Measurements from ENCODE around the gene ZNF83. TPM values are rescaled to one million over a fixed set of nuclear protein-coding genes. Genes with fewer than 3 reads are reported as not detected.
"Not testable (repeated sequence)": the region's sequence is repeated elsewhere in the genome, so short reads cannot be mapped to it uniquely, and the experiment has no call there.

Gene ZNF83
- total RNA-seq, 1 donor from 2014 or later, result 68.6 TPM

DNA sequence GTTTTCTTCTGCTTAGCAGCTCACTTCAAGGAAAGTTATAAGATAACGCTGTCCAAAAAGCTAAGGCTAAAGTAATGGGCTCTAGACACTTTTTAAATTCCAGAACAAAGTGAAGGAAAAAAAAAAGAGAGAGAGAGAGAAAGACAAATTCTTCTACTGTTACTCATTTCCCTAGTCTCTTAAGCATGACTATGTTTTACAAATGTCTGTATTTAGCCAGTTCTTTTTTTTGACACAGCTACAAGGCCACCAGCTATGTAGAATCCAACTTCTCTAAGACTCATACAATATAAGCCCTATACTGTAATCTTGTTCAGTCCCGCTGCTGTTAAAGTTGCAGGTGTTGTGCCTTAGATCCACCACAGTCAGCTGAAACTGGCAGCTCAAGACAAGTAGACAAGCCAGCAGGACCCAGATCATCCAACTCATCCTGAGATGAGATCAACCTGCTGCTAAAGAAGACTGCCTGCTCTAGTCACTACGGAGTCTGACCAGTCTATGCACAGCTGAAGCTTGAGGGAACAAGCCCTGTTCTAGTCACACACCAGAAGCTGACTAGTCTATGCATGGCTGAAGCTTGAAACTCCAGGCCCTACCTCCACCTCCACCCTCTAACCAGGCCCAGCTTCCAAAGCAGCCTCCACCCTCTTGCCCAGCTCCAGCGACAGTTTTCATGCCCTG lies 10.3 kb upstream of the ZNF83 start:
- no peak for DNase-seq (ENCODE audit: low spot score)
- no peak for ATAC-seq
- intact Hi-C loops (cut with DNase I), result no loop called here

DNA sequence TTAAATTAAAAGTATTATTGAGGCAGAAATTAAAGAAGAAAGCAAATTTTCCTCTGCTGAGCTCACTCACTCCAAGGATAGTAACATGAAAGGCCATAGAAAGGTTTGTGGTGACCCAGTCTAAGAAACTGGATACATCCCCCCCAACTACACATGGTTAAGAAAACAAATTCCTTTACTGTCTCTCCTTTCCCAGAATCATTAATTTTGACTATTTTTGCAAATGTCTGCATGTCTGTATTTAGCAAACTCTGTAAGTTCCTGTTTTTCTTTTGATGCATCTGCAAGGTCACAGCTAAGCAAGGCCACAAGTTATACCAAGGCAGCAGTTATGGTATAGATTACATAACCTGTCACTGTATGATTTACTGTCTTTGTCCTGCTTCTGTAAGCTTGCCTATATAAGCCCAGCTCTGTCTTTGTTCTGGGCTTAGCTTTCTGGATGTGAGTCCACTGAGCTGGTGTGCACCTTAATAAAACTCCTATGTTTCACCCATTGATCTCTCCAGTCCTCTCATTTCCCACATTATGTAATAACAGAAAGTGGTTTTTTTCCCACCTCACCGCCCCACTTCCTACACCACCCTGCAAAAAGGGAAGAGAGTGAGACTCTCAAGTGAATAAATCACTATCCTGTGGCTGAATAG lies 8.5 kb upstream of the ZNF83 start:
- ATAC-seq (no peak), DNase-seq (ENCODE audit: low spot score) (no peak)
- intact Hi-C loops (cut with DNase I), result no loop called here

DNA sequence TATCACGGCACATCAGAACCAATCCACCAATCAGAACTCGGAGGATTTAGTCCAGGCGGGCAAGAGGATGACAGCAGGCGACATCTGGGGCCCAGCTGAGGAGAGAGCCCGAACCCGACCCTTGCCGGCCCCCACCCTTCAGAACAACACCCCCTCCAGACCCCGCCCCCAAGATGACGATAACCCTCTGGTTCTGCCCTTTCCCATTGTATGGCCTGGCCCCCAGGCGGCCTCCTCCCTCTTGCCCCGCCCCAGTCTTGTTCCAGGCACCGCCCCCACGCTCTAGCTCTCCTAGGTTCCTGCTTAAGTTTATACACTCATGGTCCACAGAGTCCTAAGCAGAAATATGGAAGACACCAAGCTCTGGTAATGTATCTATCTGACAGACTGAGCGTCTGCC lies 2.8 kb upstream of the ZNF83 start:
- no peak for ATAC-seq
- intact Hi-C loops (cut with DNase I), result no loop called here
- DNase-seq (ENCODE audit: low spot score), result no peak

DNA sequence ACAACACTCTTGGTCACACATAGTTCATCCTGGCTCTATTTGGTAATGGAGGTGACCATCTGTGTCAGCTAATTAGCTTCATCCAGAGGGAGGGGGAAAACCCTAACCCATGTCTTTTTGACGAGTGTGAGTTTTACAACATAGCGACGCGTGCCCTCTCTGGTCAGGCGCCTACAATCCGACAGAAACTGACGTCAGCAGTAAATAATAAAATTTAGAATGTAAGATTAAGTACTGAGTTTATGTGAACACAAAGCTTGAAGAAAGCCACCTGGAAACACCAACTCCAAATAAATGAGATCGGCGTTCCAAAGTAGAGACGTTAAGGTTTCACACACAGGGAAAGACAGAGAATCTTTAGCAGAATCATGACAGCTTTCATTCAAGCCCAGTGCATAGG lies 1.8 kb upstream of the ZNF83 start:
- ATAC-seq (no peak), DNase-seq (ENCODE audit: low spot score) (no peak)
- intact Hi-C loops (cut with DNase I), result no loop called here

- intact Hi-C loops (cut with DNase I), result no loop called here
- peak; percentile 58 for DNase-seq (ENCODE audit: low spot score)
- ATAC-seq, result peak; percentile 51
These were observed 446 bp upstream of the ZNF83 start for GRCh38 chr19:52638601-52639000.

- ATAC-seq, result no peak
- intact Hi-C loops (cut with DNase I), result no loop called here
- DNase-seq (ENCODE audit: low spot score), result no peak
These were observed 2.2 kb downstream of the ZNF83 start for GRCh38 chr19:52635786-52636570.

DNA sequence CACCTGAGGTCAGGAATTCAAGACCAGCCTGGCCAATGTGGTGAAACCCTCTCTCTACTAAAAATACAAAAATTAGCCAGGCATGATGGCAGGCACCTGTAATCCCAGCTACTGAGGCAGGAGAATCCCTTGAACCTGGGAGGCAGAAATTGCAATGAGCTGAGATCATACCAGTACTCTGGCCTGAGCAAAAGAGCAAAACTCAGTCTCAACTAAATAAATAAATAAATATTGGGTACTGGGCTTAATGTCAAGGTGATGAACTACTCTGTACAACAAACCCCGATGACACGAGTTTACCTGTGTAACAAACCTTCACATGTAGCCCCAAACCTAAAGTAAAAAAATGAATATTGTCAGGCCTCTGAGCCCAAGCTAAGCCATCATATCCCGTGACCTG lies 10.7 kb downstream of the ZNF83 start:
- DNase-seq (ENCODE audit: low spot score); ATAC-seq; intact Hi-C loops (cut with DNase I): not testable (repeated sequence)

DNA sequence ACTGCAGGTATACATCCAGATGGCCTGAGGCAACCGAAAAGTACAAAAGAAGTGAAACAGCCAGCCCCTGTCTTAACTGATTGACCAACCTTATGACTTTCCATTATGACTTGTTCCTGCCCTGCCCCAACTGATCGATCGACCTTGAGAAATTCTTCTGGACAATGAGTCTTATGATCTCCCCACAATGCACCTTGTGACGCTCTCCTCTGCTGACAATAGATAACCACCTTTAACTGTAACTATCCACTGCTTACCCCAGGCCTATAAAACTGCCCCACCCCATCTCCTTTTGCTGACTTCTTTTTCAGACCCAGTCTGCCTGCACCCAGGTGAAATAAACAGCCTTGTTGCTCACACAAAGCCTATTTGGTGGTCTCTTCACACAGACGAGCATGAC lies 11.2 kb downstream of the ZNF83 start:
- intact Hi-C loops (cut with DNase I), result no loop called here
- no peak for ATAC-seq
- no peak for DNase-seq (ENCODE audit: low spot score)

DNA sequence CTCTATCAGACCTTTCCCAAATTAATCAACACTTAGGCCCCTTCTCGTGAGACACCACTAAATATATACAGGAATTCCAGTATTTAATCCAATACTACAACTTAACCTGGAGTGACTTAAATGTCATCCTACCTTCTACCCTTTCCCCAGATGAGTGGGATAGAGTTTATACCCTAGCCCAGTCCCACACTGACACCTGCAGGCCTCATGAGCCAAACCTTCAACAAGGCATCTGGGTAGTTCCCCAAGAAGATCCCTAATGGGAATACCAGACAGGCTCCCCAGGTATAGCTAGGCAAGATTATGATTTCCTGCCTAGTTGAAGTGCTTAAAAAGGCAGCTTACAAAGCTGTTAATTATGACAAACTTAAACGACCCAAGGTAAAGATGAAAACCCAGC lies 15.9 kb downstream of the ZNF83 start:
- no peak for DNase-seq (ENCODE audit: low spot score)
- intact Hi-C loops (cut with DNase I), result no loop called here
- ATAC-seq, result no peak

DNA sequence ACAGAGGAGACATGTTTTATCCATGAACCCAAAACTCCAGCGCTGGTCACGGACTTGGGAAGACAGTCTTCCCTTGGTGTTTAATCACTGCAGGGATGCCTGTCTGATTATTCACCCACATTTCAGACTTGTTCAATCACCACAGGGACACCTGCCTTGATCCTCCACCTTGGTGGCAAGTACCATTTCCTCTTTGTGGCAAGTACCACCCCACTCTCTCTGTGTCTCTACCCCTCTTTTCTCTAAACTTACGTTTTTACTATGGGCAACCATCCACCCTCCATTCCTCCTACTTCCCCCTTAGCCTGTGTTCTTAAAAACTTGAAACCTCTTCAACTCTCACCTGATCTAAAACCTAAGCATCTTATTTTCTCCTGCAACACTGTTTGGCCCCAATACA lies 16.8 kb downstream of the ZNF83 start:
- intact Hi-C loops (cut with DNase I), result no loop called here
- DNase-seq (ENCODE audit: low spot score), result no peak
- ATAC-seq, result no peak

DNA sequence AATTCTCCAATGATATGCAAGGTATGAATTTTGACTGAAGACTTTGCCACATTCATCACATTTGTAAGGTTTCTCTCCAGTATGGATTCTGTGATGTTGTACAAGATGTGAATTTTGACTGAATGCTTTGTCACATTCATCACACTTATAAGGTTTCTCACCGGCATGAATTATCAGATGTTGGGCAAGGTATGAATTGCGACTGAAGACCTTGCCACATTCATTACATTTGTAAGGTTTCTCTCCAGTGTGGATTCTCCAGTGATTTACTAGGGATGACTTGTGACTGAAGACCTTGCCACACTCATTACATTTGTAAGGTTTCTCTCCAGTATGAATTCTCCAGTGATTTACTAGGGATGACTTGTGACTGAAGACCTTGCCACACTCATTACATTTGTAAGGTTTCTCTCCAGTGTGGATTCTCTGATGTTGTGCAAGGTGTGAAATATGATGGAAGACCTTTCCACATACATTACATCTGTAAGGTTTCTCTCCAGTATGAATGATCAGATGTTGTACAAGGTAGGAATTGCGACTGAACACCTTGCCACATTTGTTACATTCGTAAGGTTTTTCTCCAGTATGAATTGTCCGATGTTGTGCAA lies 24.8 kb downstream of the ZNF83 start:
- no peak for ATAC-seq
- no peak for DNase-seq (ENCODE audit: low spot score)
- intact Hi-C loops (cut with DNase I), result no loop called here

DNA sequence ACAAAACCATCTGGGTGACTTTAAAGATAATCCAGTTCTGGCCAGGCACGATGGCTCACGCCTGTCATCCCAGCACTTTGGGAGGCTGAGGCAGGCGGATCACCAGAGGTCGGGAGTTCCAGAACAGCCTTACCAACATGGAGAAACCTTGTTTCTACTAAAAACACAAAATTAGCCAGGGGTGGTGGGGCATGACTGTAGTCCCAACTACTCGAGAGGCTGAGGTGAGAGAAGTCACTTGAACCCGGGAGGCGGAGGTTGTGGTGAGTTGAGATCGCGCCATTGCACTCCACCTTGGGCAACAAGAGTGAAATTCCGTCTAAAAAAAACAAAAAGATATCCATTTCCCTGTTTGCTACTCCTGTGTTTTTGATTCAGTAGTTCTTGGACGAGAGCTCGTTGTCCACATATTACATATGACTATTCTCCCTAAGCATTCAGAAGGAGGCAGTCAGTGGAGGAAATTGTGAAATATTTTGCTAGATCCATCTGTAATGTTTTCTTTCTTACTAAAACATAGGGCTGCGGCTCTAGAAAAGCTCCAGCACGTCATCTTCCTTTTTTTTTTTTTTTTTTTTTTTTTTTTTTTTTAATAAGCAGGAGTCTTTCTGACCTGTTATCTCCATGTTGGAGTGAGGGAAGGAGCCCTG lies 34.5 kb downstream of the ZNF83 start:
- no peak for ATAC-seq
- intact Hi-C loops (cut with DNase I), result loop anchor here (10.0 kb wide), 1 partner anchor 81 kb away; no protein-coding TSS in a partner anchor
- DNase-seq (ENCODE audit: low spot score), result no peak

GRCh38 chr19:52602941-52603340 lies 35.2 kb downstream of the ZNF83 start:
- intact Hi-C loops (cut with DNase I), result loop anchor here (10.0 kb wide), 1 partner anchor 82 kb away; no protein-coding TSS in a partner anchor
- ATAC-seq (no peak), DNase-seq (ENCODE audit: low spot score) (no peak)

- intact Hi-C loops (cut with DNase I), result loop anchor here (10.0 kb wide), 1 partner anchor 83 kb away; no protein-coding TSS in a partner anchor
- peak; percentile 38 for ATAC-seq
- not testable (repeated sequence) for DNase-seq (ENCODE audit: low spot score)
These were observed 36.2 kb downstream of the ZNF83 start for GRCh38 chr19:52601974-52602366.

DNA sequence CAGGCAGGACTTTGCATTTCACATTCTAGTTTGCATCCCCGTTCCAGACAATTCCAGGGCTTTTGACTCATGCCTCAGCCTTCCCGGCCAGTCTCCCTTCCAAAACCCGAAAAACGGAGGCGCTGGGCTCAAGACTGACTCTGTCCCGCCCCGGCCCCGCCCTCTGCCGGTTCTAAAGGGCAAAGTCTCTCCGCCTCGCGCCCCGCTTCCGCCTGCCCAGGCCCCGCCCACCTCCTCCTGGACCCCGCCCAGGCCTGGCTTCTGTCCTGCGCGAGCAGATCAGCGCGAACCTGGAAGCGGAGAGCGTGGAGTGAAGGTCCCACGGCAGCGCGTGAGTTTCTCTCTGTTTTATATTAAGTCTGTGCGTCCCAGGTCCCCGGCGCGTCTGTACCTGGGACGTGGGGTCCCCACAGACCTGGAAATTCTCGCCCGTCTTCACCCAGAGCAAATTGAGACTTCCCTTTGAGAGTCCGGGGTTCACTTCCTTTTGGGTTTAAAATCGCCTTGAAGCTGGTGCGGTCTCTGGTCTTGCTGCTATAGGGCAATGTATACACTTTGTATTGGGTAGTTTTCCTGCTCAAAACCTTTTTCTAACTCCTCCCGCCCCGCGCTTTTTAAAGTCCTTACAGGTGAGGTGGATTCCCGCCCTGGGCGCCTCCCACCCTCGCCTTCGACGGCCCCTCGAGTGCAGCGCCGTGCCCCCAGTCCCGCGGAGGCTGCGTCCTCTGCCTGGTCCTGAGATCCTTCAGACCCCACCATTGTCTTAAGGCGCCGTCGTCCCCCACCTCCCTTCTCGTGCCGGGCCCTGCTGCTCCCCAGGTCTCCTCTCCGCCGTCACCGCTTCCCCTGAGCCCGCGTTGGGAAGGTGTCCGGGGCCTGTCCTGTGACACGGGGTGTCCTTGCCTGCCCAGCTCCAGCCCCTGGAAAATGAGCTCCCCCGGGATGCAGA lies 36.9 kb downstream of the ZNF83 start:
- intact Hi-C loops (cut with DNase I), result loop anchor here (10.0 kb wide), 1 partner anchor 84 kb away; no protein-coding TSS in a partner anchor
- DNase-seq (ENCODE audit: low spot score) (peak; percentile 97), ATAC-seq (peak; percentile 98)

- intact Hi-C loops (cut with DNase I), result loop anchor here (10.0 kb wide), 1 partner anchor 84 kb away; no protein-coding TSS in a partner anchor
- ATAC-seq, result peak; percentile 15
- no peak for DNase-seq (ENCODE audit: low spot score)
These were observed 37.5 kb downstream of the ZNF83 start for GRCh38 chr19:52600639-52601024.

DNA sequence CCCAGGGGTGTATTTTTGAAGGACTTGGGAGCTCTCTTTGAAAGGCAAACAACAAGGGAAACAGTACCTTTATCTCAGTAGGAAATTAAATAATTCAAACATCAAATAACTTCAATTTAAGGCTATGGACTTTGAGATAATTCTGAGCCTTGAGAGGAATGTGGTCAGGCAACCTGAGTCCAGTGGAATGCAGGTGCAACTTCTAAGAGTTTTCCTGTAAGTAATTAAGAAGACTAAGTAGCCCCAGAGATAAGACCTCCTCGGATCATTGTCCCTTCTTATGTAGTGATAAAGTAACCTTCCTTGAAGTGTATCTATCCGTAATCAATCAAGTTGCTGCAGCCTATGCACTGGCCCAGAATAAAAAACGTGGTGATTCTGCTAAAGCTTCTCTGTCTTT lies 38.9 kb downstream of the ZNF83 start:
- ATAC-seq, result no peak
- intact Hi-C loops (cut with DNase I), result no loop called here

GRCh38 chr19:52593441-52593840 lies 44.7 kb downstream of the ZNF83 start:
- ATAC-seq; intact Hi-C loops (cut with DNase I); DNase-seq (ENCODE audit: low spot score): not testable (repeated sequence)

More for the DNA sequence above, 38.9 kb downstream of the ZNF83 start:
- DNase-seq (ENCODE audit: low spot score), result no peak

All from sciatic nerve (tissue), 2 donors.